GM20000 (cell line): ENCODE measurements around the gene CSNK2A2.

ENCODE experiments used
- DNase-seq: peaks from one replicate; pipeline ENCODE4 v3.0.0; 2012; ENCODE audit warnings: low spot score
- TF ChIP-seq, protein P1 (sequence below): IDR thresholded peaks from 2 replicates; pipeline ENCODE4 v1.5.1; 2012; ENCODE audit warnings: mild to moderate bottlenecking, control low read depth; ENCODE audit errors: extremely low read depth, missing control alignments

CSNK2A2 gene

DNA sequence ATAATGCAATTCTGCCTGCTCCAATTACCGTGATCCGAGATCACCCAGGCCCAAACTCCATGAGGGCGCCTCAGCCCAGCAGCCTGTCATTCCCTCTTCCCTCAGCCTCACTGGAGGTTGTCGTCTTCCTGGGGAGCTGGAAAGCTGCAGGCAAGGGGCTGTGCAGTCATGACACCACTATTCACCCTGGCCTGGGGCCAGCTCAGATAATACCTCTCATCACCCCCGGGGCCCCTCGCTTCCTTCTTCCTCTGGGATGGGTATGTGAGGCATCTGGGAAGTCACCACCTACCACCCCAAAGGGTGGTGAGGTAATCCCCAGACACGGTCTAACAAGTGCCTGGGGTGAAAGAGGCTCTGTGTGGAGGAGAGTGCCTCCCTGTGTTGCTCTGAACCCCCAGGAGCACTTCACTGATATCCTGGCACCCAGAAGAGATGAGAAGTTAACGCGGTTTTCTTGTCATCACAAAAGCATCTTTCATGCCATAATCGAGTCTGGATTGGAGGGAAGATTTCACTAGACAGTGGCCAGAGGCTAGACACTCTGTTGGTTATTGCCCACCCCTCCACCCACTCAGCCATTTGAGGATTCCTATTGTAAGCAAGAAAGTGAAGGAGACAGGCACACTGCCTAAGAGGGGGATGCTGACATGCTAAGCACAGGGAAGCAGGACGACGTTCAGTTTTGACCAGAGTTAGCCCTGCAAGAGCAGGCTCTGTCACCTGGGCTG, 87.2 kb downstream of the CSNK2A2 start:
- no peak for DNase-seq
- TF ChIP-seq, protein P1, sequence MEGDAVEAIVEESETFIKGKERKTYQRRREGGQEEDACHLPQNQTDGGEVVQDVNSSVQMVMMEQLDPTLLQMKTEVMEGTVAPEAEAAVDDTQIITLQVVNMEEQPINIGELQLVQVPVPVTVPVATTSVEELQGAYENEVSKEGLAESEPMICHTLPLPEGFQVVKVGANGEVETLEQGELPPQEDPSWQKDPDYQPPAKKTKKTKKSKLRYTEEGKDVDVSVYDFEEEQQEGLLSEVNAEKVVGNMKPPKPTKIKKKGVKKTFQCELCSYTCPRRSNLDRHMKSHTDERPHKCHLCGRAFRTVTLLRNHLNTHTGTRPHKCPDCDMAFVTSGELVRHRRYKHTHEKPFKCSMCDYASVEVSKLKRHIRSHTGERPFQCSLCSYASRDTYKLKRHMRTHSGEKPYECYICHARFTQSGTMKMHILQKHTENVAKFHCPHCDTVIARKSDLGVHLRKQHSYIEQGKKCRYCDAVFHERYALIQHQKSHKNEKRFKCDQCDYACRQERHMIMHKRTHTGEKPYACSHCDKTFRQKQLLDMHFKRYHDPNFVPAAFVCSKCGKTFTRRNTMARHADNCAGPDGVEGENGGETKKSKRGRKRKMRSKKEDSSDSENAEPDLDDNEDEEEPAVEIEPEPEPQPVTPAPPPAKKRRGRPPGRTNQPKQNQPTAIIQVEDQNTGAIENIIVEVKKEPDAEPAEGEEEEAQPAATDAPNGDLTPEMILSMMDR: no peak

- no peak for DNase-seq
- TF ChIP-seq, protein P1: no peak
Observed at GRCh38 chr16:58109881-58110280, 88.0 kb downstream of the CSNK2A2 start.

- TF ChIP-seq, protein P1: no peak
- DNase-seq: no peak
Observed at GRCh38 chr16:58109330-58109729, 88.6 kb downstream of the CSNK2A2 start.
